ENCODE results near the gene COA1.

GRCh38 chr7:43652364-43652763, 77.0 kb downstream of the COA1 start:
- TF ChIP-seq CTCF (IDR thresholded peaks at IDR 0.05) (peak; percentile 28; the same call in 1 of the 2 replicates), EP300 (IDR thresholded peaks at IDR 0.05; ENCODE audit: borderline replicate concordance in 1 of 2, low read depth in 1 of 2, low read length in 1 of 2) (no peak), RFX5 (IDR thresholded peaks at IDR 0.05; ENCODE audit: low read length) (no peak)
